ENCODE measurements around the gene ZNF888. TPM values are rescaled to one million over a fixed set of nuclear protein-coding genes. Genes with fewer than 3 reads are reported as not detected.

ZNF888 gene
- total RNA-seq, 120 experiments from 2014 or later = 0.81 to 5.4 (median 2.0) TPM

Other genes starting within 250 kb of the ZNF888 start
- 10 to 100 TPM; 18.1 to 38.1 (median 26.2) TPM for gene ZNF611, start 188.4 kb downstream of the ZNF888 start, total RNA-seq
- gene ZNF600, start 136.6 kb downstream of the ZNF888 start, total RNA-seq = 1 to 10 TPM in 119 of 120 experiments, under 1 TPM in 1; 0.90 to 6.5 (median 2.7) TPM
- gene ZNF28, start 101.8 kb downstream of the ZNF888 start, total RNA-seq = 10 to 100 TPM in 45 of 120 experiments, 1 to 10 TPM in 75; 5.0 to 16.4 (median 9.1) TPM
- 10 to 100 TPM in 97 of 120 experiments, 1 to 10 TPM in 23; 4.1 to 23.8 (median 12.8) TPM for gene ZNF468, start 65.8 kb downstream of the ZNF888 start, total RNA-seq
- 10 to 100 TPM; 13.8 to 49.1 (median 23.7) TPM for gene ZNF320, start 25.8 kb downstream of the ZNF888 start, total RNA-seq
- gene ZNF816, start 39.5 kb upstream of the ZNF888 start, total RNA-seq = 10 to 100 TPM in 1 of 120 experiments, 1 to 10 TPM in 119; 2.2 to 11.9 (median 5.0) TPM
- gene ERVV-1, start 90.5 kb upstream of the ZNF888 start, total RNA-seq = under 1 TPM in 7 of 120 experiments, not detected in 113; 0.20 to 0.47 (median 0.28) TPM
- under 1 TPM in 1 of 120 experiments, not detected in 119; 0.21 TPM for gene ERVV-2, start 121.3 kb upstream of the ZNF888 start, total RNA-seq
- 10 to 100 TPM; 31.4 to 79.2 (median 44.7) TPM for gene ZNF160, start 180.0 kb upstream of the ZNF888 start, total RNA-seq
- gene ZNF415, start 209.5 kb upstream of the ZNF888 start, total RNA-seq = 10 to 100 TPM; 24.2 to 55.5 (median 36.6) TPM
- 10 to 100 TPM; 10.6 to 29.1 (median 17.1) TPM for gene ZNF347, start 235.6 kb upstream of the ZNF888 start, total RNA-seq

Data from dorsolateral prefrontal cortex (tissue), 118 donors.